Muscle of arm (tissue), 12 donors: ENCODE measurements around the gene MCF2L. TPM values are rescaled to one million over a fixed set of nuclear protein-coding genes. Genes with fewer than 3 reads are reported as not detected.

Source experiments
- DNase-seq: peaks from one replicate; pipeline ENCODE4 v3.0.0-alpha.2; 2013
- polyA plus RNA-seq, 12 donors: library from polyadenylated mRNA; unstranded; fragments of 120-200 nt; gene quantifications; one replicate each; pipeline ENCODE4 v1.2.1, GENCODE V29; 2013; ENCODE audit not compliant: insufficient read length in 12 of 12

MCF2L gene
- polyA plus RNA-seq, 12 donors: 13.7 to 50.7 (median 22.0) TPM; not detected in 1

DNA sequence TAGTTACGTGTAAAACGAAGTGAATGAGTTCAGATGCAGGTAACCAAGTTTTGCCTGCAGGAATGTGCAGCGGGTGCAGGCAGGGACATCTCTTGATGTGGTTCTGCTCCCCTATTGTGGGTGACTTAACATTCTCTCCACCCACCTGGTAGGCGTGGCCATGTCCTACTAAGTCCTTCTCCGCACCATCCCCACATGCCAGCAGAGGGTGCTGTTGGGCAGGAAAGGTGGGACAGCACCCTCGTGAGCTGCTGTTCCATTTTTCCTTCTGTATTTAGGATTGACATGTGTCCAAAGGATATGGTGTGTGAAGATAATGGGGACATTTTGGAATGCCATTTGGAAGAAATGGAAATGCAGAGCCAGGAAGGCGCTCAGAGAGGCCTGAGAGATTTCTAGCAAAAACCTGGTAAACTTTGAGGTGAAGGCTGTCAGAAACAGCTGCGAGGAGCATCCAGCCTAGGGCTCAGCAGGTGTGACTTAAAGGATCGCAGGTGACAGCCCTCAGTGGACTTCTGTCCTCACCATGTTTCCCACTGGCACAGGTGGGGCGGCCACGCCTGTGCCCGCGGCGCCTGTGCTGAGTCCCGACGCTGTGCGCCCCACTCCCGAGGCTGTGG is 26.2 kb upstream of the MCF2L start:
- DNase-seq: peak; percentile 97

DNA sequence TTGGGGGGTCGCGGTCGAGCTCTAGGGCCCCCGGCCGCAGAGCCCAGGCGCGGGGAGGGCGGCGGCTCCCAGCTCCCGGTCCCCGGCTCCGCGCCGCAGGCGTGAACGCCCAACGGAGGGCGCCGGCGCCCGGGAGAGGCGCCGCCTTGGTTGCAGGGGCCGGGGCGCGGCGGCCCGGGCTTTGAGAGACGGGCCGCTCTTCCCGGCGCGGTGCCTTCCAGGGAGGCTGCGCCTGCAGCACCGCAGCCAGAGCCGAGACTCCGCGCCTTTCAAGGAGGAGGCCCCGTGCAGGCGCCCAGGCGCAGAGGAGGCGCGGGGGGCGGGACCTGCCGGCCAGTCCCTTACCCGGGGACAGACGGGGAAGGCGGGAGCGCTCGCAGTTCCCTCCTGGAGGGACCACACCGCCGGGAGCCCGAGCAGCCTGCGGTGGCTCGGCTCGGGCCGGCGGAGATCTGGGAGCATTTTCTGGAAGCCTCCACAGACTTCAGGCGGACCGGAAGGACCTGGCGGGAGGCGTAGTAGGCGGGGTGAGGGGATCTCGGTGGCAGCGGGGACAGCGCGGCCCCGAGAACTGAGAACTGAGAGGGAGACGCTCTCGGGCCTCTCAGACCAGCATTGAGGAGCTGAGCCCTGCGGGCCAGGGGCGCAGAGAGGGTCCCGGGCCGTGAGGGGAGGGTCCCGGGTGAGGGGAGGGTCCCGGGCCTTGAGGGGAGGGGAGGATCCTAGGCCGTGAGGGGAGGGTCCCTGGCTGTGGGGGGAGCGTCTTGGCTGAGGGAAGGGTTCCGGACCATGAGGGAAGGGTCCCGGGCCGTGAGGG is 25.5 kb upstream of the MCF2L start:
- peak; percentile 46 for DNase-seq

DNA sequence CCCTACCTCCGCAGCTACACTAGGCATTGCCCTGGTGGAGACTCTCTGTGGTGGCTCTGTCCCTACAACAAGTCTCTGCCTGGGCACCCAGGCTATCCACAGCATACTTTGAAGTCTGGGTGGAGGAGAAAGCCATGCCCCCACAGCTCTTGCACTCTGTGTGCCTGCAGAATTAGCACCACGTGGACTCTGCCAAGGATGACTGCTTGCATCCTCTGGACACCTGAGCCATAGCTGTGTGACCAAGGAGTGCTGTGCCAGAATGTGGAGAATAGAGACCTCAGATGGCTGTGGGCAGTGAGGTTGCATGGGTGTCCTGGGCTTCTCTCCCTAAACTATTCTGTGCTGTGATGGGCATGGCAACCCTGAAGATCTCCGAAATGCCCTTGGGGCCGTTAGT is 21.2 kb upstream of the MCF2L start:
- DNase-seq: no peak

DNA sequence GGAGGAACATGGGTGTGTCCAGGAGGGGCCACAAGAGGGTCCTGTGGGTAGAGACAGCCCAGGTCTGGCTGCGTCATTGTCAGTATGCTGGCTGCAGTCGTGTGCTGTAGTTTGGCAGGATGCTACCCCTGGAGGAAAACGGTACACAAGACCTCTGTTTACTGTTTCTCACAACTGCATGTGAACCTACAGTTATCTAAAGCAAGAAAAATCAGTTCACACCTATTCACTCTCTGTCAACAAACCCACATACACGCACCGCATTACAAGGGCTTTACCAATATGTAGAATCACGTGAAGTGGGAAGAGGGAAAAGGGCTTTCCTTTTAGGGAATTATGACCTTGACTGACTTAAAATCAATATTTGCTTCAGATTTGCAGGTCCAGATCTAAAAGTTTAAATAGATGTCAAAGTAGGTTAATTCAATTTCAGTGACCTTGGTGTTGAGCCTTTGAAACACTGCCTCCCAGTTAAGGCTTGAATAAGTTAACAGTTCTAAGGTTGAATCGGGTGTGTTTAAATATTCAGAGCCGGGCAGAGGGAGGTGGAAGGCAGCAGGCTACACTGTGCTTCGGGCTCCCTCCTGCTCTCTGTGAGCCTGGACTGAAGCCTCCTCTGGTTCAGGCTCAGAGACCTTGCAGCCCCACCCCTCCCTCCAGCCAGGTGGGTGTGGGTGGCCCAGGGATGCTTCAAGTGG is 17.2 kb upstream of the MCF2L start:
- DNase-seq: no peak

DNA sequence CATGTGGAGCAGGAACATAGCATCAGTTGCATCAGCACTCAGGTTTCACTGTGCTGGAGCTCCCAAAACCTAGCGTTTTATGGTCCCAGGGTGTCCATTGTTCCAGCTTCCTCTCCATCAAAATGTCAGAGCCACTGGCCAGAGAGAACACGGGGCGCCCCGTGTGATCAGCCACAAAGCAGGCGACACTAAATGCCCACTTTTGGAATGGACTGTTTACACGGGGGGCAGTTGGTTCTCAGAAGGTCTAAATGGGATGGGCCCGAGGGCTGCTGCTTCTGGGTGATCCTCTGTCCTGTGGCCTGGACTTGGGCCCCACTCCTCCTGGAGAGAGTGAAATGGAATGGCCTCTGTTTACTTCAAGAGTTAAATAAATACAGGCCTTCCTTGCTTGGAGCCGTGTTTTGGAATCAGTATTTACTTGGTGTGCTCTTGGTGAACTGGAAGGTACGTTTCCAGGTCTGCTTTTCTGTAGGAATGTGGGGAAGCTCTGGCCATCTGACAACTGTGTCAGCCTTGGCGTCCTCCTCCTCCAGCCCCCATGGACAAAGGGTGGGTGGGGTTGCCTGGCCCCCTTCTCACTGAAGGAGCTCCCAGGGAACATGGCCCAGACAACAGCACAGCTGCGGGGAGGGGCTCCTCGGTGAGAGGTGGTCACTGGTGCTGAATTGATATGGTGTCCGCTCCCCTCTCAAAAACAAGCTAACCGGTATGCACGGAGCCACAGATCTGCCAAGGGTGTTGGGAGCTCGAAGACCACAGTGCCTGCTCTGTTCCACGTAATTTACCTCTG is 16.1 kb upstream of the MCF2L start:
- DNase-seq: no peak

DNA sequence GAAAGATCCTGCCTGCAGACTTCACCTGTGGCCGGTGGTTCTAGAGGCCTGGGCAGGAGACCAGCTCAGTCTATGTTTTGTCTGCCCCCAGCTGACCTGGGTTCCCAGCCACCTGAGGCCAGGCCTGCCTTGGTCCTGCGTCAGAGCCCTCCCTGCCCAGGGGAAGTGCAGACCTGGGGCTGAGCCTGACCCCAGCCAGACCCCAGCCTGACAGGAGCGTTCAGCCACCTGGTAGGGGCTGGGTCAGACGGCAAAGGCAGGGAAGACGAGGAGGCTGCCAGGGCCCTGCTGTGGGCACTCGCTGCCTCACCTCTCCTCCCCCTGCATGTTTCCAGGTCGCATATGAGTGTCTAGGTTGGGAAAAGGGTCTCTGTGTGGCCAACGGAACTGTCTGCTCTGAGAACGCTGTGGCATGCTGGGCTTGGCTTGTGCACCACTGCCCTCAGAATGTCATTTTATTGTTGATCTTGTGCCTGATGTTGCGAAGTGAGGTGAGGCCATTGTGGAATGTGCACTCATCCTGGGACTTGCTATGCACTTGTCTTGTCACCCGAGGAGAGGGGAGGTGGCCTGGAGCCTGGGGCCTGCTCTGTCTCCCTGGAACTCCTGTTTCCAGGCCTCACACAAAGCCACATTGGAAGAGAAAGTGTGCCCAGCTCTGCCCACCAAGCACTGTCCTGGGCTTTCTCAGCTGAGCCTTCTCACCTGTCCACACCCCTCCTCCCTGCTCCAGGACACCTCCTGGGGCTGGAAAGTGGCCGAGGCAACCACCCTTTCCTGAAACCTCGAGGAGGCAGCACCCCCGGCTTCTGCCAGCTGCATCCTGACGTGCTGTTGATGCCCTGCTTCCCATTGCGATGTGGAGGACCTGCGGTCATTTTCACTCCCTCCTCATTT is 15.2 kb upstream of the MCF2L start:
- DNase-seq: no peak

DNA sequence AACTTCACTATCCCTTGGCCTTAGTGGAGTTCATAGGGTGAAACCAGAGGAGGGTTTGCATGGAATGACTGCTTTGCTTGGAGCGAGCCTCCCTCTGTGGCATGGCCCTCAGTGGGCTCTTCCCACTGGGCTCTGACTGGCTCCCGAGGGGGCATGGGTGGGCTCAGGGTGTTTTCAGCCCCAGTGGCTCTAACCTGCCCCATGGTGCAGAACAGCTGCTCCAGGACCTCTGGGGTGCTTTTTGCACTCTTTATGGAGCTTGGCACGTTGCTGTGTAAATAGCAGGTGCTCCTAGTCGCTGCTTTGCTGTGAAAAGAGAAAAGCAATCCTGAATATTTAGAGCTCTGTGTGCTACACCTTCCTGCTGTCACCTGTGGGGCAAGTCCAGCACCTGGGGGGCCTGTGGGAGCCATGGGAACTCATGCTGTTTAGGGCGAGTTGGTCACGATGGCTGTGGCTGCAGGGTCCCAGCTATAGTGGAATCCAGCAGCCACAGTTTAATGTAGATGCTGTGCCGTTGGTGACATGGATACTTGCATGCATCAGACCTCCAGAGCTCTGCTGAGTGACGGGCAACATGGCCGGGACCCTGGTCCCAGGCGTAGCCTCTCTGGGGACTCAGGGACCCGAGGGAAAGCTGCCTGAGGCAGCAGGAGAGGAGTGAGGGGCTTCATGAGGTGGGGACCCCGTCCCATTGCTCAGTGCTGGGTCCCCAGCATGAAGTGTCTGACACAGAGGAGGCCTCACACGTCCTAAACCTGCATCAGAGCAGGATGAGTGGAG is 14.3 kb upstream of the MCF2L start:
- no peak for DNase-seq

DNA sequence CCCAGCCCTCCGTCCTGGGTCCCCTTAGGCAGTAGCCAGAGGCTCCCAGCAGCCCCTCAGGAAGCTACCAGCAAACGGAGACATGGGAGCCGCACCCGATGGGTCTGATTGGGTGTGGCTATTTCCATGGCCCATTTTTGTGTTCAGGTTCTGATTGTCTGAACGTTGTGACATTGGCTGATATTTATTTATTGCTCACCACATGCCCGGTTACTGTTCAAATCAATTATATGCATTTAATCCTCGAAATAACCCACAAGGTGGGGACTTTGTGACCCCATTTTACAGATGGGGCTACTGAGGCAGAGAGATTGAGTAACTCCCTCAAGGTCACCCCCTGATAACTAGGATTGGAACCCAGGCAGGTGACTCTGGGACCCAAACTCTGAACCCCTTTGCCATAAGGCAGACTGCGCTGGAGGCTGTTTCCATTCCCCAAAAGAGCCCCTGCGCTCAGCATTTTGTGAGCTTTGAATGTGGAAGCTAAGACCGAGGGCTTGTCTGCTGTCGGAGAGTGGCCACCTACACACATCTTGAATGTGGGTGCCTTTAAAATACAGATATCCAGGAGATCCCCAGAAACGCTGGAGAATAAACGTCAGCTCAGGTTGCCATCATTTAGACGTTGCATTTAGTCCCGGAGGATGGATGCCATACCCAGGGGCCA is 13.6 kb upstream of the MCF2L start:
- DNase-seq: no peak

DNA sequence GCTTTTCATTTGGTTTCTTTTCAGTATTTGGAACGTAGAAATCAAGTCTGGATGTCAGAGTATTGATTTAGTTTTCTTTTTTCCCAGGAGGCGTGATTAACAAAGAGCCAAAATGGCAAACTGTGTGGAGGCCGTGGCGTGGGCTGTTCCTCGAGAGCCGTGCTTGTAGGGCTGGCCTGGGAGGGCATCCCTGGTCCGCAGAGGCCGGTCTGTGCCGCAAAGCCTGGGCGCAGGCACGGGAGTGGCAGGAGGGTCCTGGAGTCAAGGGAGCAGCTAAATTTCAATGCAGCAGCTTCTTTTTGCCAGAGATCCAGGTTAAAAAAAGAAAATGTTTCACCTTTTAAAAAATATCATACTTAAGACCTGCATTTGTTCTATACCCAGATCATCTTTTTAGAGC is 13.1 kb upstream of the MCF2L start:
- DNase-seq: no peak

DNA sequence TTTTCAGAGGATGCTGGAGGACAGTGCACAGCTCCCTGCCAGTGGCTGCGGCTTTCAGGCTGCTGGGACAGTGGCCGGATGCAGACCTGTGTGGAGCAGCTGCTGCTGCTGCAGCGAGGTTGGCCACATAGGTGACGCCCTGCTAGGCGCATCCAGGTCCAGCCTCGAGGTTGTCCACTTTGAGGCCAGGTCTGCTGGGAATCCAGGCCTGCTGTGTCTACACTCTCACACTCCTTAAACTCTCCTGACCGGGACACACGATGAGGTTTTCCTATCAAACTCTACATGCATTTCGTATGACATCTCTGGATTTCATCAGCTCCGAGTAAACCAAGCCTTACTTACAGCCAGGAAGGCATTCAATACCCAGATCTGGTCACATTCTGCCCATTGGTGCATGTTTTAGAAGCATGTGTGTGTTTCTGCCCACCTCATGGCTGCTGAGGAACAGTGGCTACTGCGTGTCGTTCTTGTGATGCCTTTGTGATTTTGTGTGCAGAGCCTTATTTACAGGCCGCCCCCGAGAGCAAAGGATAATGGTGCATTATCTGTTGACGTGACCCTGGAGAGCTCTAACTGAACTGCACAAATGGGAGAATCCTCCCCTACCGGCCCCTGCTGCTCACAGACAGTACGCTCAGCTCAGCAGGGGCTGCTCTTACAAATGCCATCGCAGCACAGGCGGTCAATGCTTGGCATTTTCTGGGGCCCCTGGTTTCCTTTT is 12.3 kb upstream of the MCF2L start:
- no peak for DNase-seq

DNA sequence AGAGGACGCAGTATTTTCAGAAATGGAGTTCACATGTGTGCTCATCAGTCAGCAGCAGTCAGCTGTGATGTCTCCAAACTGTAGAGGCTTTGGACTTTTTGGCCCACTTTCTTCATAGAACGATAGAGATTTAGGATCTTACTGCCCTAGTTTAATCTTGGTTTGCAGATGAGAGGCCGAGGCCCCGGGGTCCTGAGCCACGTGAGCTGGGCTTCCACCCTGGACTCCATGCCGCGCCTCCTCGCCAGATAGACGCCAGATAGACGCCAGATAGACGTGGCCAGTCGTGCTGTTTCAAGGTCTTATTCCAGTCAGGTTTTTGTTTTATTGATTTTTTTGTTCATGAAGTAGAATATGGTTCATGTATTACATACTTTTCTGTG is 11.7 kb upstream of the MCF2L start:
- DNase-seq: no peak

DNA sequence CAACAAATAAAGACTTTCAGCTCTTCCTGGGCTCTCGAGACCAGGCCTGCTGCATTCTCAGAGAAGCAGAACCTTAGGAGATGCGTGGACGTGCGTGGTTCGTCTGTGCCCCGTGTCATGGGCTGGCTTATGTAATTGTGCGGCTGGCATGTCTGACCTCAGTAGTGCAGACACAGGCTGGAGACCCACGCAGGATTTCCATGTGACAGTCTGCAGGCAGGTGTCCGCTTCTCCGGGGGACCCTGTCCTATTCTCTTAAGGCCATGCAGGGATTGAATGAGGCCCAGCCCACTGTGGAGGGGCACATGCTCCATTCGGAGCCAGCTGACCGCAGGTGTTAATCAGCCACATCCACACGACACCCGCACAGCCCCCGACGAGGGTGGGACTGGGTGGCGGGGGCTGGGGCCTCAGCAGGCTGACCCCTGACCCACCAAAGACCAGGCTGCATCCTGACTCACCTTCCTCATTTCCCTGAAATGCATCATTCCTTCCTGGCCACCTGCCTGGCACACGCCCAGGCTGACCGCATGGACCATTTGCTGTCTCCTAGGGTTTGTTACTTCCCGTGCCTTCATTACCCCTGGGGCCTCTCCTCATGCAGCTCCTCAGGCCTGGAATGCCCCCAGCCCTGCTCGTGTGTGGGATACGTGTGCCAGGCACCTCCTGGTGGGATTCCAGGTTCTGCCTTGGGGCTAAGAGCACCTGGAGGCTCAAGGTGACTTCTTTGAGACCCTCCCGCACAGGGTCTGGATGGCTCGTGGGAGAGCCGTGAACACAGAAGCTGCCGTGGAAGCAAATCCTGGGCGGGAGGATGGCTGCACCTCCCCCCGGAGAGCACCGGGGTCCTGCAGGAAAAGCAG is 10.7 kb upstream of the MCF2L start:
- no peak for DNase-seq

DNA sequence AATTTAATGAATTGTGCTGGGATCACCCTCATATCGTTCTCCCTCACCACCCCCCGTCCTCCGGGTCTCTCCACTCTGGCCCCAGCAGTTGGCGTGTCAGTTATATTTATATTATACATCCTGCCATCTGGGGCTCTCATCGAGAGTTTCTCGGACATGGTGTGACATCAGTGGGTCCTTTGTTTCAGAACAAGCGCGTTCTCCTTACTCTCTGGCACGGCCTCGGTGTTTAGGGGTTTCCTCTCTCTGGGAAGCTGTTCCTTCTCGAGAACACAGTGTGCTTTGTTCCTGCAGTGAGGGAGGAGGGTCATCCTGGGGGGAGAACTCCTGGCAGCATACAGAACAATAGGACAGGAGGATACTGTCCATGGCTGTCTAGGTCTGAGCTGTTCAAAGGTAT is 9.8 kb upstream of the MCF2L start:
- no peak for DNase-seq

DNA sequence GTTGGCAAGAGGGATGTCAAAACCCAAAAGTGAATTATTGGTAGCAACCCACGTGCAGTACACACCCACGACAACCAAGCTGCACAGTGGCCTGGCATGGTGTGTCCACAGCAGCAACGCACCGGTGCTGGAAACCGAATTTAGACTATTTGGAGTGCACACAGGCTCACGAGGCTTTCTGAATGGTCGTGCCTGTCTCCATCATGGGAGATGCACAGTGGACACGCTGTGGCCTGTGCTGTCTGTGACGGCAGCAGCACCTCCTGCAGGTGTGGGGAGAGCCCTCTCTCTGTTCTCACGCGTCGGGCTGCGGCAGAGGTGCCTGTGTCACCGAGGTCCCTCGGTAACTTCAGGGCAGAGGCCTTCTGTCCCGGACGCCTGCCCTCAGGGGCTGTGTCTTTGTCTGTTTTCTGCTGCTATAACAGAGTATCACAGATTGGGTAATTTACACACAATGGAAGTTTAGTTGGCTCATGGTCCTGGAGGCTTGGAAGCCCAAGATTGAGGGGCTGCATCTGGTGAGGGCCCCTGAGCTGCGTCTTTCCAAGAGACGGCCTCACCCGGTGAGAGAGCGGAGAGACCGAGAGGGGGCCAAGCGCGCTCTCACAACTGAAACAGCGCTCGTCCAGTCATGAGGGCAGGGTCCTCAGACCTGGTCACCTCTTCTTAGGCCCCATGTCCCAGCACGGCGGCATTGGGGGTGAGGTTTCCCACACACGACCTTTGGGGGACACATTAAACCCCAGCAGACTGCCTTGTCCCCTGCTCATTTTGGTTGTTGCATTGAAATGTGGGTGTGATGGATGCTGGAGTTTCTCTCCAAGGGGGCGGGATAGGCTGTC is 9.1 kb upstream of the MCF2L start:
- DNase-seq: no peak

DNA sequence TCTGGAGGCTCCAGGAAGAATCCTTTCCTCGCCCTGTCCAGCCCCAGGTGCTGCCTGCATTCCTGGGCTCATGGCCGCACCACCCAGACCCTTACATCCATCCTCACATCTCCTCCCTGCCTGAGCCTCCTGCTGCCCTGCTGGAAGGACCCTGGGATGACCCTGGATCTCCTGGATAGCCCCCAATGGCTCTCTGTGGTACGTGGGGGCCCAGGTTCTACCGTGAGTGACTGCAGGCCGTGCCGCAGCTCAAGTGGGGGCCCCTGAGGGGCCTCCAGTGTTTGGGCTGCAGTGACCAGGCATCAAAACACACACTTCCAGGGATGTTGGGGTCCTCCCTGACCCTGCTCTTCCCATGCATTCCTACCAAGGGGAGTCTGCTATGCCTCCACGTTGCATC is 8.3 kb upstream of the MCF2L start:
- DNase-seq: no peak

DNA sequence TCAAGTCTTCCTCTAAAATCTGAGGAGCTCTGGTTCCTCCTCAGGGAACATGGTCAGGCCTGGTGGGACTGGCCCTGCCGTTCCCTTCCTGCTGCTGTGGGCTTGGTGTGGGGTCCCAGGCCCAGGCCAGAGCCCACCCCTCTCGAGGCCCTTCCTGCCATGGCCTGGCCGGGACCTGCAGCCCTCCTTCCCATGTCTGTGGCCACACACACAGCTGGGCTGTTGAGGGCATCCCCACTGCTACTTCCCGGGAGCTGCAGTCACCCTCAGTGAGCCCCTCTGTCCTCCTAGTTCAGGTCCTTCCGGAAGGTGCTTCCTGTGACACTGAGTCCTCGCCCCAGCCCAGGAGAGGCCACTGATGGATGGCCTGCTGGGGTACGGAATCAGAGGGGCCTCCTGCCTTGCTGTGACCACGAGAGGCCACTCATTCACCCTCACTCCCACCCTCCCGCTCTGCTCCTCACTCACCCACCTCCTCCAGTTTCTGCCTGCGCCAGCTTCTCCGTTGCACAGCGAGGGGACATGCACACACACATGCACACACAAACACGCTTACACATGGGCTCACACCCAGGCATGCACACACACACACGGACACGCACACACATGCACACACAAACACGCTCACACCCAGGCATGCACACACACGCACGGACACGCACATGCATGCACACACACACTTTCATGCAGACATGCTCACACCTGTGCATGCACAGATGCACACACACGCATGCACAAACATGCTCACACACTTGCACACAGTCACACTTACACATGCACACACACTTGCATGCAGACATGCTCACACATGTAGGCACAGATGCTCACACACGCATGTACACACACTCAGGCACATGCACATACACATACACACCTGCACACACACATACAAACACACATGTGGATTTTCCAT is 7.3 kb upstream of the MCF2L start:
- no peak for DNase-seq
